GM12872 (cell line): Measurements from ENCODE around the gene STX5.

Source experiments
- CTCF ChIP-seq: IDR thresholded peaks from 3 replicates; pipeline ENCODE4 v1.5.1; 2011; ENCODE audit warnings: low read depth, mild to moderate bottlenecking, low read length, moderate library complexity; ENCODE audit not compliant: insufficient read depth

Gene STX5

GRCh38 chr11:62855571-62856332 lies 23.9 kb upstream of the STX5 start:
- no peak for TF ChIP-seq CTCF

- no peak for TF ChIP-seq CTCF
Observed at GRCh38 chr11:62854825-62855570, 23.1 kb upstream of the STX5 start.

- no peak for TF ChIP-seq CTCF
Observed at GRCh38 chr11:62854013-62854824, 22.4 kb upstream of the STX5 start.

- no peak for TF ChIP-seq CTCF
Observed at GRCh38 chr11:62853279-62853965, 21.6 kb upstream of the STX5 start.

GRCh38 chr11:62852523-62853188 lies 20.8 kb upstream of the STX5 start:
- TF ChIP-seq CTCF = no peak

GRCh38 chr11:62851807-62852522 lies 20.1 kb upstream of the STX5 start:
- TF ChIP-seq CTCF = no peak
